ENCODE measurements around the gene CORO2B.
"Not testable (repeated sequence)": the region's sequence is repeated elsewhere in the genome, so short reads cannot be mapped to it uniquely, and the experiment has no call there.

Gene CORO2B

DNA sequence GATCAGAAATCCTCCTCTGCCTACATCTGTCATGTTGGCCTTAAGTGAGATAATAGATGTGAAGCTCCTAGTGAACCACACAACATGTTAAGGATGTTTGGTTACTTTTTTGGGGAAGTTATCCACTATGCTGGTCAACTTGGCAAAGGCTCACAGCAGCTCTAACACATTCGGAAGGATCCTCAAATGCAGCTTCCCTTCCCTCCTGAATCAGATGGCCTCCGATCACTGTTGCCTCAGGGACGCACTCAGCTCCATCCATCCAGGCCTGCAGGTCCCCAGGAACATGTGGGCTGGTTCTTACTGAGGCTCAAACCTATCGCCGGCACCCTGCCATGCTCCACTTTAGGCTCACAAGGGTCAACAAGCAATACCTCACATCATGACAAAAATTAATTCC is 67.9 kb downstream of the CORO2B start:
- Histone ChIP-seq H3K27ac (ENCODE audit: insufficient read depth in 1 of 2, low read depth in 1 of 2, low read length in 2 of 2, poor library complexity in 1 of 2, severe bottlenecking in 2 of 2) (no peak overlapping the region), H3K4me3 (ENCODE audit: control insufficient read depth in 1 of 7, extremely low read depth in 1 of 7, insufficient read depth in 4 of 7, low read depth in 2 of 7, low read length in 6 of 7) (no peak overlapping the region), H3K9me3 (ENCODE audit: control extremely low read depth in 1 of 5, control insufficient read depth in 4 of 5, insufficient read depth in 2 of 5, low read depth in 1 of 5, low read length in 4 of 5) (no peaks in the 10 kb centered on the region), H3K27me3 (replicated peaks in 2 of 5; ENCODE audit: control insufficient read depth in 4 of 5, insufficient read depth in 5 of 5, low read length in 4 of 5) (no peaks in the 10 kb centered on the region), H3K4me1 (ENCODE audit: control extremely low read depth in 1 of 4, control insufficient read depth in 4 of 4, insufficient read depth in 4 of 4, low read length in 3 of 4) (peaks cover 0 to 3% (median 0%) of the 10 kb centered on the region in 4 experiments), H3K36me3 (ENCODE audit: control insufficient read depth in 4 of 4, insufficient read depth in 4 of 4, low read length in 3 of 4) (no peaks in the 10 kb centered on the region)
- ChIA-PET POLR2A (interaction anchor here (0.6 kb wide), 1 partner anchor 27 kb away, joined by 3 read pairs; no protein-coding TSS in a partner anchor), CTCF (interaction anchor here (1.0 to 1.8 kb wide), 2 partner anchors 9 to 15 kb away, joined by 3 to 4 read pairs; no protein-coding TSS in a partner anchor)
- DNase-seq: no peak
- 100% methylated on average over 4 of the region's 5 CpGs for WGBS (ENCODE audit: insufficient coverage)

DNA sequence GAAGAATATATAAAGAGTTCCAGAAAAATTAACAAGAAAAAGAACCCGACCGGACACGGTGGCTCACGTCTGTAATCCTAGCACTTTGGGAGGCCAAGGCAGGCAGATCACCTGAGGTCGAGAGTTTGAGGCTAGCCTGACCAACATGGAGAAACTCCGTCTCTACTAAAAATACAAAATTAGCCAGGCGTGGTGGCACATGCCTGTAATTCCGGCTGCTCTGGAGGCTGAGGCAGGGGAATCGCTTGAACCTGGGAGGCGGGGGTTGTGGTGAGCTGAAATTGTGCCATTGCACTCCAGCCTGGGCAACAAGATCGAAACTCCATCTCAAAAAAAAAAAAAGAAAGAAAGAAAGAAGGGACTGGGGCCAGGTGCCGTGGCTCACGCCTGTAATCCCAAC is 68.6 kb downstream of the CORO2B start:
- H3K36me3 ChIP-seq (ENCODE audit: control insufficient read depth in 4 of 4, insufficient read depth in 4 of 4, low read length in 3 of 4); DNase-seq; H3K9me3 ChIP-seq (ENCODE audit: control extremely low read depth in 1 of 5, control insufficient read depth in 4 of 5, insufficient read depth in 2 of 5, low read depth in 1 of 5, low read length in 4 of 5); H3K27ac ChIP-seq (ENCODE audit: insufficient read depth in 1 of 2, low read depth in 1 of 2, low read length in 2 of 2, poor library complexity in 1 of 2, severe bottlenecking in 2 of 2); H3K4me1 ChIP-seq (ENCODE audit: control extremely low read depth in 1 of 4, control insufficient read depth in 4 of 4, insufficient read depth in 4 of 4, low read length in 3 of 4); H3K27me3 ChIP-seq (replicated peaks in 2 of 5; ENCODE audit: control insufficient read depth in 4 of 5, insufficient read depth in 5 of 5, low read length in 4 of 5); H3K4me3 ChIP-seq (ENCODE audit: control insufficient read depth in 1 of 7, extremely low read depth in 1 of 7, insufficient read depth in 4 of 7, low read depth in 2 of 7, low read length in 6 of 7): not testable (repeated sequence)
- ChIA-PET POLR2A (interaction anchor here (0.6 kb wide), 1 partner anchor 53 kb away, joined by 3 read pairs; no protein-coding TSS in a partner anchor), CTCF (interaction anchor here (1.3 to 1.8 kb wide), 2 partner anchors 8 to 10 kb away, joined by 3 to 4 read pairs; no protein-coding TSS in a partner anchor)
- WGBS (ENCODE audit: insufficient coverage): 98% methylated on average over 7 of the region's 13 CpGs

DNA sequence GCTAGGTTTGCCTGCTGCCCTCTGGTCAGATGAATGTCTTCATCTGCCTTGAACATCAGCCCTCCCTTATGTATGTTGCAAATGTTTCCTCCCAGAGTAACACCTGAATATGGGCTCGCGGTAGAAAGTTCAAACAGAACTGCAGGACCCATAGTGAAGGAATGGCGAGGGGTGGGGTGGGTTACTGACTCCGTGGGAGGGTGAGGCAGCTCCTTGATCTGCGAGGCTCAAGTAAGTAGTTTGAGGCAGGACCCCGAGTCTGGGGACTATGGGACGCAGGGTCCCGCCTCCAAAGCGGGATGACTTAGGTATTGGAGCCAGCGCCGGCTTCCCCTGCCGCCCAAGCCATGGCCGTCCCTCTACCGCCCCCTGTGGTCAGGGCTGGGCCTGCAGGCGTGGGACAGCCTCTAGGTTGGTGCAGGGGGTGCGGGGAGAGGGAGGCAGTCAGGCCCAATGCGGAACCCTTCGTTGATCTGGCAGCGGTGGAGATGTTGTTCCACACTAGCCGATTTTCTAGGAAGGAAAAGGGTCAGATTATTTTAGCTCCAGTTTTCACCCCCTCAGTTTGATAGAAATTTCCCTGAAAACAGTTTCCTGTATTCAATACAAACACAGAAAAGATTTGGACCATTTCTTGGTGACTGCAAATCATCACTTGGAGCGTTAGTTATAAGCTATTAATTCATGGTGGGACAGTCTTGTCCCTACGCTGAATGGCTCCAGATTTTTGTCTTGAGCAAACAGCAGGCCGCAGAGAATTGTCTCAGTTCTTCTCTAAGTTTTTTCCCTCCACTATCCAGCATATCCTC is 72.3 kb downstream of the CORO2B start:
- CTCF ChIA-PET: interaction anchor here (0.7 to 3.7 kb wide), 14 partner anchors 11 to 148 kb away, joined by 3 to 12 read pairs (median 4); no protein-coding TSS in a partner anchor
- Histone ChIP-seq H3K27ac (ENCODE audit: insufficient read depth in 1 of 2, low read depth in 1 of 2, low read length in 2 of 2, poor library complexity in 1 of 2, severe bottlenecking in 2 of 2) (no peak overlapping the region), H3K4me1 (ENCODE audit: control extremely low read depth in 1 of 4, control insufficient read depth in 4 of 4, insufficient read depth in 4 of 4, low read length in 3 of 4) (peaks cover 0 to 13% (median 8%) of the 10 kb centered on the region in 4 experiments), H3K36me3 (ENCODE audit: control insufficient read depth in 4 of 4, insufficient read depth in 4 of 4, low read length in 3 of 4) (no peaks in the 10 kb centered on the region), H3K4me3 (ENCODE audit: control insufficient read depth in 1 of 7, extremely low read depth in 1 of 7, insufficient read depth in 4 of 7, low read depth in 2 of 7, low read length in 6 of 7) (no peak overlapping the region), H3K9me3 (ENCODE audit: control extremely low read depth in 1 of 5, control insufficient read depth in 4 of 5, insufficient read depth in 2 of 5, low read depth in 1 of 5, low read length in 4 of 5) (no peaks in the 10 kb centered on the region), H3K27me3 (replicated peaks in 2 of 5; ENCODE audit: control insufficient read depth in 4 of 5, insufficient read depth in 5 of 5, low read length in 4 of 5) (no peaks in the 10 kb centered on the region)
- peak; percentile 43 to 64 (median 55) for DNase-seq
- POLR2A ChIA-PET: no interaction called here
- WGBS (ENCODE audit: insufficient coverage): 70% methylated on average over 15 of the region's 23 CpGs

DNA sequence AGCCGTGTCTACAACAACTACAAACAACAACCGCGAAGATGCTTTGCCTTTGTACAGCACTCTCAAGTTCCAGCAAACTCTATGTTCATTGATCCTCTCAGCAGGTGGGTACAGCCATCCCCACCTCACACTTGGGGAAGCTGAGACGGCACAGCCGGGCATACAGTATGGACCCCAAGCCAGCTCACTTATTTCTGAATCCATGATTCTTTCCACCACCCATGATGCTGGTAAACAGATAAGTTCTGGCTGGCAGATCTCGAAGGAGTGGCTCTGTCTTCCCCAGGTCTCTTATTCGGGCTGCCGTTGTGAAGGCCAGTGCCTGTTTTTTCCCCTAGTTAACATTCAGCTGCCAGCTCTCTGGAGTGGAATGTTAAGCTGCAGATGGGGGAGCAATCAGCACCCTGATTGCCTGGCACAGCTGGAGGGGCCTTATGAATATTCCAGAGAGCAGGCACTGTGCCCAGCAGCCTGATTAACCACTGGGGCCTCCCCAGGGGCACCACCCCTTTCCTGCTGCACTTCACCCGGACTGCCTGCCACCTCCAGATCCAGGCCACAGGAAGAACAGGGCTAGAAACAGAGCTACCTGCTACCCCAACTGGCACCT is 73.2 kb downstream of the CORO2B start:
- ChIA-PET CTCF (interaction anchor here (0.7 to 3.7 kb wide), 16 partner anchors 10 to 102 kb away, joined by 3 to 12 read pairs (median 4); no protein-coding TSS in a partner anchor), POLR2A (no interaction called here)
- no peak overlapping the region for H3K27ac ChIP-seq (ENCODE audit: insufficient read depth in 1 of 2, low read depth in 1 of 2, low read length in 2 of 2, poor library complexity in 1 of 2, severe bottlenecking in 2 of 2)
- H3K4me3 ChIP-seq (ENCODE audit: control insufficient read depth in 1 of 7, extremely low read depth in 1 of 7, insufficient read depth in 4 of 7, low read depth in 2 of 7, low read length in 6 of 7): no peak overlapping the region
- 57% methylated on average over 7 of the region's 9 CpGs for WGBS (ENCODE audit: insufficient coverage)
- DNase-seq: no peak
- peaks cover 0 to 13% (median 8%) of the 10 kb centered on the region in 4 experiments for H3K4me1 ChIP-seq (ENCODE audit: control extremely low read depth in 1 of 4, control insufficient read depth in 4 of 4, insufficient read depth in 4 of 4, low read length in 3 of 4)
- no peaks in the 10 kb centered on the region for H3K27me3 ChIP-seq (replicated peaks in 2 of 5; ENCODE audit: control insufficient read depth in 4 of 5, insufficient read depth in 5 of 5, low read length in 4 of 5)
- no peaks in the 10 kb centered on the region for H3K9me3 ChIP-seq (ENCODE audit: control extremely low read depth in 1 of 5, control insufficient read depth in 4 of 5, insufficient read depth in 2 of 5, low read depth in 1 of 5, low read length in 4 of 5)
- no peaks in the 10 kb centered on the region for H3K36me3 ChIP-seq (ENCODE audit: control insufficient read depth in 4 of 4, insufficient read depth in 4 of 4, low read length in 3 of 4)

DNA sequence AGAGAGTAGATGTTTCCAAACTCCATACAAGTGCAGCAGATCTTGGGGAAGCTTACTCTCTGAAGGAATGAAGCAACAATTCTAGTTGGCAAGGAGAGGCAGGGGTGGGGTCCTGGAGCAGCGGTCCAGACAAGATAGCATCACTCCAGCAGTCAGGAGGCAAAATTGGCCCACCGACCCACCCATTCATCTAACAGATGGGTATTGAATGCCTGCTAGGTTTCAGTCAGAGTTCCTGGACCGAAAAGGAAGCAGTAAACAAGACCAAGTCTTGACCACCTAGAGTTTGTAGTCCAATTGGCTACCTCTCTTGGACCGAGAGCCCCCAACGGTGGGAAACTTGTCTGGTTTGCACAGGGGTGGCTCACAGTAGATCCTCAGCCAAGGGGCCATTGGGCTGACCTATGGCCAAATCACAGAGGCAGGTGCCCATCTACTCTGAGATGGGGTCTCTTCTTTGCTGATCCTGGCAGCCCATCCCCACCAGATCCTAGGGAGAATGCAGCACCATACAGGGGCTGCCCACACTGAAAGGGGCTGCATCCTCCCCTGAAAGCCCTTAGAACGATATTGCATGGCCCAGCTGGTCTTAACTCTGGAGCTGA is 74.3 kb downstream of the CORO2B start:
- POLR2A ChIA-PET: interaction anchor here (0.5 kb wide), 1 partner anchor 10 kb away, joined by 3 read pairs; no protein-coding TSS in a partner anchor
- no peak overlapping the region for H3K4me3 ChIP-seq (ENCODE audit: control insufficient read depth in 1 of 7, extremely low read depth in 1 of 7, insufficient read depth in 4 of 7, low read depth in 2 of 7, low read length in 6 of 7)

DNA sequence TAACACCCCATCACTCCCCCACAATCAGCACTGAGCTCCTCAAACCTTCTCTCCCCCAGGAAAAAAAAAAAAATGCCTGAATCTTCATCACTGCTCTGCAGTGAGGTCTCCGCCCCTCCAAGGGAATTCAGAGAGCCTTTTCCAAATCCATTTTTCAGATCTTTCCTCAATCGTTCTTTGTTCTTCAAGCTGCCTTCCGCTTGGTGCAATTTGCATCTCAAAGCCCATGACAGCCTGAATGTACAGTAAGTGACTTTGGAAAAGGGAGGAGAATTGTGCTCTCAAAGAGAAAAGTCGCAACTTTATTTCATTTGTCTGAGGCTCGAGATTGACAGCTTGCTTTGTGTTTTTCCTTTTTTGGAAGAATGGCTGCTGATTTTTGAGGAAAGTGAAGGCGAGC is 75.0 kb downstream of the CORO2B start:
- ChIA-PET CTCF (interaction anchor here (0.7 to 1.9 kb wide), 6 partner anchors 10 to 100 kb away, joined by 4 to 10 read pairs (median 4); no protein-coding TSS in a partner anchor), POLR2A (no interaction called here)
- peaks cover 3 to 27% (median 21%) of the 10 kb centered on the region in 4 experiments for H3K4me1 ChIP-seq (ENCODE audit: control extremely low read depth in 1 of 4, control insufficient read depth in 4 of 4, insufficient read depth in 4 of 4, low read length in 3 of 4)
- H3K27ac ChIP-seq (ENCODE audit: insufficient read depth in 1 of 2, low read depth in 1 of 2, low read length in 2 of 2, poor library complexity in 1 of 2, severe bottlenecking in 2 of 2): no peak overlapping the region
- H3K4me3 ChIP-seq (ENCODE audit: control insufficient read depth in 1 of 7, extremely low read depth in 1 of 7, insufficient read depth in 4 of 7, low read depth in 2 of 7, low read length in 6 of 7): no peak overlapping the region
- DNase-seq: no peak
- WGBS (ENCODE audit: insufficient coverage): 79% methylated on average over 5 of the region's 6 CpGs
- H3K9me3 ChIP-seq (ENCODE audit: control extremely low read depth in 1 of 5, control insufficient read depth in 4 of 5, insufficient read depth in 2 of 5, low read depth in 1 of 5, low read length in 4 of 5): no peaks in the 10 kb centered on the region
- H3K36me3 ChIP-seq (ENCODE audit: control insufficient read depth in 4 of 4, insufficient read depth in 4 of 4, low read length in 3 of 4): no peaks in the 10 kb centered on the region
- no peaks in the 10 kb centered on the region for H3K27me3 ChIP-seq (replicated peaks in 2 of 5; ENCODE audit: control insufficient read depth in 4 of 5, insufficient read depth in 5 of 5, low read length in 4 of 5)

More for the DNA sequence above, 74.3 kb downstream of the CORO2B start:
- Histone ChIP-seq H3K27ac (ENCODE audit: insufficient read depth in 1 of 2, low read depth in 1 of 2, low read length in 2 of 2, poor library complexity in 1 of 2, severe bottlenecking in 2 of 2) (no peak overlapping the region), H3K4me1 (ENCODE audit: control extremely low read depth in 1 of 4, control insufficient read depth in 4 of 4, insufficient read depth in 4 of 4, low read length in 3 of 4) (peaks cover 0 to 20% (median 14%) of the 10 kb centered on the region in 4 experiments), H3K9me3 (ENCODE audit: control extremely low read depth in 1 of 5, control insufficient read depth in 4 of 5, insufficient read depth in 2 of 5, low read depth in 1 of 5, low read length in 4 of 5) (no peaks in the 10 kb centered on the region), H3K36me3 (ENCODE audit: control insufficient read depth in 4 of 4, insufficient read depth in 4 of 4, low read length in 3 of 4) (no peaks in the 10 kb centered on the region), H3K27me3 (replicated peaks in 2 of 5; ENCODE audit: control insufficient read depth in 4 of 5, insufficient read depth in 5 of 5, low read length in 4 of 5) (no peaks in the 10 kb centered on the region)
- DNase-seq: no peak
- CTCF ChIA-PET: interaction anchor here (0.7 to 3.7 kb wide), 10 partner anchors 10 to 103 kb away, joined by 3 to 11 read pairs (median 4); no protein-coding TSS in a partner anchor
- WGBS (ENCODE audit: insufficient coverage): 100% methylated on average over 5 of the region's 6 CpGs

Measured in common myeloid progenitor, CD34-positive (primary cell).